ENCODE results near the gene CAMTA1.

Gene CAMTA1

GRCh38 chr1:7640920-7641585 lies 855.8 kb downstream of the CAMTA1 start:
- H3K36me3 ChIP-seq (ENCODE audit: low read length), result no peaks in the 10 kb centered on the region
- H3K4me3 ChIP-seq (ENCODE audit: insufficient read depth, low read length, poor library complexity, severe bottlenecking), result no peak overlapping the region
- H3K9me2 ChIP-seq (replicated peaks; ENCODE audit: insufficient read depth, low read length), result no peaks in the 10 kb centered on the region
- H3K27ac ChIP-seq (ENCODE audit: low read depth, low read length), result no peak overlapping the region
- no peaks in the 10 kb centered on the region for H4K20me1 ChIP-seq (ENCODE audit: low read depth, low read length)
- no peaks in the 10 kb centered on the region for H3F3A ChIP-seq (ENCODE audit: insufficient read depth)
- no peak overlapping the region for H3K9ac ChIP-seq (ENCODE audit: low read length)
- no peaks in the 10 kb centered on the region for H3K9me3 ChIP-seq (ENCODE audit: insufficient read depth, low read length)
- H3K27me3 ChIP-seq (ENCODE audit: low read length), result no peaks in the 10 kb centered on the region
- H3K4me2 ChIP-seq (ENCODE audit: low read depth, low read length, poor library complexity, severe bottlenecking), result no peak overlapping the region
- no peak overlapping the region for H2AFZ ChIP-seq (ENCODE audit: low read depth, low read length, severe bottlenecking)
- TF ChIP-seq EZH2phosphoT487 (conservative IDR thresholded peaks at IDR 0.05; ENCODE audit: low read length), result no peak
- no peak for TF ChIP-seq CTCF (IDR thresholded peaks at IDR 0.05; ENCODE audit: insufficient read depth, low read length, poor library complexity, severe bottlenecking)
- no peaks in the 10 kb centered on the region for H3K79me2 ChIP-seq (ENCODE audit: insufficient read depth, low read length)

DNA sequence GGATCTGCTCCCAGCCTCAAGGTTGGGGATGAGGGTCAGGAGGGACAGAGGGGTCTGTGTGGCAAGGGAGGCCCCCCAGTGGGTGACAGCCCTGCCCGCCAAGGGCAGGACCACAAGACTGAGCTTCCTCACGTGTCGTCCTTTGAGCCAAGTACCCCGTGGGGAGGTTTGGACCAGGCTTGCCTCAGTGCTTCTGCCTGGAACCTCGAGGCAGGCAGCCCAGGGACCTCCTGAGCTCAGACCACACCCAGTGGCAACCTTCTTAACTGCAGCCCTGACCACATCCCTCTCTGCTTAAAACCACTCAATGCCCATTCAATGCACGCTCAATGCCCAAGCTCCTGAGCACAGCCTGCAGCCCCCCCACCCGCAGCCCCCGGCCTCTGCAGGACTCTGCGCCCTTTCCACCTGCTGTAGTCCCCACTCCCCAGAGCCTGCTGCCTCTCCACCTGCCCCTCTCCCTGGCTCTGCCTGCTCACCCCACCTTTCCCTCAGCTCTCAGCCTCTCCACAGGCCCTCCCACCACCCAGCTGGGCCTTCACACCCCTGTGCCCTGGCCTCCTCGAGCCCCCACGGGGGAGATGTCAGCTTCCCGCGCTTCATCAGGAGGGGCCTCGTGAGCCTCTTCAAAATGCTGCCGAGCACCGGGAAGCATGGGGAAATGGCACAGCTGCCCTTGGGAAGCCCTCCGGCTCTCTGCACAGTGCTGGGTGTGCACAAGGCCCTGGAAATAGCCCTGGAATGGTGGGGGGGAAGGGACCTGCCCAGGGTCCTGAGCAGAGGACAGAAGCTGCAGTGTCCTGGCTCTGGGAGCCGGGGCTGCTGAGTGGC lies 856.5 kb downstream of the CAMTA1 start:
- no peaks in the 10 kb centered on the region for H3K27me3 ChIP-seq (ENCODE audit: low read length)
- no peaks in the 10 kb centered on the region for H3K79me2 ChIP-seq (ENCODE audit: insufficient read depth, low read length)
- no peak overlapping the region for H3K4me3 ChIP-seq (ENCODE audit: insufficient read depth, low read length, poor library complexity, severe bottlenecking)
- TF ChIP-seq CTCF (IDR thresholded peaks at IDR 0.05; ENCODE audit: insufficient read depth, low read length, poor library complexity, severe bottlenecking) (no peak), EZH2phosphoT487 (conservative IDR thresholded peaks at IDR 0.05; ENCODE audit: low read length) (no peak)
- H3K36me3 ChIP-seq (ENCODE audit: low read length), result no peaks in the 10 kb centered on the region
- H2AFZ ChIP-seq (ENCODE audit: low read depth, low read length, severe bottlenecking), result no peak overlapping the region
- H3K9me3 ChIP-seq (ENCODE audit: insufficient read depth, low read length), result no peaks in the 10 kb centered on the region
- H3K27ac ChIP-seq (ENCODE audit: low read depth, low read length), result no peak overlapping the region
- no peaks in the 10 kb centered on the region for H4K20me1 ChIP-seq (ENCODE audit: low read depth, low read length)
- H3K9me2 ChIP-seq (replicated peaks; ENCODE audit: insufficient read depth, low read length), result no peaks in the 10 kb centered on the region
- no peak overlapping the region for H3K4me2 ChIP-seq (ENCODE audit: low read depth, low read length, poor library complexity, severe bottlenecking)
- no peaks in the 10 kb centered on the region for H3F3A ChIP-seq (ENCODE audit: insufficient read depth)
- H3K9ac ChIP-seq (ENCODE audit: low read length), result no peak overlapping the region

DNA sequence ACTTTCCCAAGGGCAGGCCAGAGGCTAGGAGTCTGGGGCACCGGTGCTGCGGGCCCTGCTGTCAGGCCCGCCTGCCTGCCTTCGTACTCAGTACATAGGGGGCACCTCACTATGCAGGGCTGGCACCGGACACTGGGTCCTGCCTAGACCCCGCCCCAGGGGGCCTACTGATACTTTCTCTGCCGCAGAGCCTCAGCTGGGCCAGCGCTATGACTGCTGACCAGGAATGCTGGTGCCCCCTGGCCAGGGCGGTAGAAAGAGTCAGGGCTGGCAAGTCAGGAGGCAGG lies 857.1 kb downstream of the CAMTA1 start:
- H4K20me1 ChIP-seq (ENCODE audit: low read depth, low read length), result no peaks in the 10 kb centered on the region
- no peak overlapping the region for H3K4me2 ChIP-seq (ENCODE audit: low read depth, low read length, poor library complexity, severe bottlenecking)
- no peaks in the 10 kb centered on the region for H3K9me3 ChIP-seq (ENCODE audit: insufficient read depth, low read length)
- H3K36me3 ChIP-seq (ENCODE audit: low read length), result no peaks in the 10 kb centered on the region
- TF ChIP-seq CTCF (IDR thresholded peaks at IDR 0.05; ENCODE audit: insufficient read depth, low read length, poor library complexity, severe bottlenecking) (no peak), EZH2phosphoT487 (conservative IDR thresholded peaks at IDR 0.05; ENCODE audit: low read length) (no peak)
- H3K9me2 ChIP-seq (replicated peaks; ENCODE audit: insufficient read depth, low read length), result no peaks in the 10 kb centered on the region
- H3K27me3 ChIP-seq (ENCODE audit: low read length), result no peaks in the 10 kb centered on the region
- H3K27ac ChIP-seq (ENCODE audit: low read depth, low read length), result no peak overlapping the region
- H2AFZ ChIP-seq (ENCODE audit: low read depth, low read length, severe bottlenecking), result no peak overlapping the region
- H3K4me3 ChIP-seq (ENCODE audit: insufficient read depth, low read length, poor library complexity, severe bottlenecking), result no peak overlapping the region
- H3K79me2 ChIP-seq (ENCODE audit: insufficient read depth, low read length), result no peaks in the 10 kb centered on the region
- no peak overlapping the region for H3K9ac ChIP-seq (ENCODE audit: low read length)
- no peaks in the 10 kb centered on the region for H3F3A ChIP-seq (ENCODE audit: insufficient read depth)

All from SU-DHL-6 (cell line).